Activated CD4-positive, alpha-beta T cell treated with anti-CD3 and anti-CD28 coated beads, Interleukin-2, Interleukin-4, amounts not matched to agents 100 ng/mL and 50 ng/mL, durations not matched to agents 16 hours and 8 hours (primary cell): ENCODE measurements around the gene CASP10.

Experiments used
- DNase-seq: peaks from one replicate; pipeline ENCODE4 v3.0.0-alpha.2; 2020; ENCODE audit warnings: low spot score

Gene CASP10

GRCh38 chr2:201260302-201260800, 77.4 kb downstream of the CASP10 start, which contains the start of gene CASP8:
Gene CASP8 (plus strand): TSS chr2:201260536. CDS start chr2:201266487, 5,951 bp downstream.
- peak; percentile 89 for DNase-seq

GRCh38 chr2:201261471-201261870, 78.5 kb downstream of the CASP10 start:
- DNase-seq: peak; percentile 81

- DNase-seq: no peak
These were observed 79.0 kb downstream of the CASP10 start for GRCh38 chr2:201261906-201262305.

- peak; percentile 87 for DNase-seq
These were observed 79.8 kb downstream of the CASP10 start for GRCh38 chr2:201262718-201263117.

GRCh38 chr2:201263779-201264178, 80.8 kb downstream of the CASP10 start:
- no peak for DNase-seq

GRCh38 chr2:201264472-201265173, 81.7 kb downstream of the CASP10 start:
- no peak for DNase-seq

- no peak for DNase-seq
These were observed 83.7 kb downstream of the CASP10 start for GRCh38 chr2:201266629-201267028.

GRCh38 chr2:201267278-201268030, 84.5 kb downstream of the CASP10 start:
- no peak for DNase-seq

GRCh38 chr2:201269764-201270163, 86.8 kb downstream of the CASP10 start:
- no peak for DNase-seq

GRCh38 chr2:201270293-201271001, 87.5 kb downstream of the CASP10 start:
- no peak for DNase-seq

GRCh38 chr2:201271917-201272316, 89.0 kb downstream of the CASP10 start:
- DNase-seq: no peak

- no peak for DNase-seq
These were observed 90.5 kb downstream of the CASP10 start for GRCh38 chr2:201273330-201273983.

- DNase-seq: no peak
These were observed 92.1 kb downstream of the CASP10 start for GRCh38 chr2:201275069-201275468.

- DNase-seq: no peak
These were observed 93.0 kb downstream of the CASP10 start for GRCh38 chr2:201275990-201276389.

- no peak for DNase-seq
These were observed 93.6 kb downstream of the CASP10 start for GRCh38 chr2:201276511-201276910.
